HG03521 (cell line): ENCODE data around the gene PPARG.
"Not testable (repeated sequence)": the region's sequence is repeated elsewhere in the genome, so short reads cannot be mapped to it uniquely, and the experiment has no call there.

Experiments used
- ATAC-seq: cut with Tn5 transposase; IDR thresholded peaks from one replicate; pipeline ENCODE4 v1.9.1; 2021; ENCODE audit warnings: mild to moderate bottlenecking, moderate library complexity; ENCODE audit not compliant: unreplicated experiment

Gene PPARG

DNA sequence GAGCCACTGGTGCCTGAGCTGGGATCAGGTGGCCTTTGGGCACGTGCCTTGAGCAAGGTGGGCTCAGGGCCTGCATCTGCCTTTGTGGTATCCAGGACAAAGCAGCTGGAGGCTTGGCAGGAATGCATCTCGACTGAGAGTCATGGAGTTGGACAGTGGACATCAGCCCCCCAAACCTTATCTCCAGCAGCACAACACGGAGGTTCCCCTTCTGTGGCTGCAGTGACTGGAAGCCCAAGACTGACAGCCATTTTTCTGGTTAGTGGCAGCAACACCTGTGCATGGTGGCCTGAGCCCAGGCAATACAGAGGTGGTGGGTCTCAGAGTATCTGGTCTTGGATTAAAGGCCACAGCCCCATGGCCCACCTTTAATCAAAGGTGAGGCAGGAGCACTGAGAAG, 167.6 kb downstream of the PPARG start:
- no peak for ATAC-seq

DNA sequence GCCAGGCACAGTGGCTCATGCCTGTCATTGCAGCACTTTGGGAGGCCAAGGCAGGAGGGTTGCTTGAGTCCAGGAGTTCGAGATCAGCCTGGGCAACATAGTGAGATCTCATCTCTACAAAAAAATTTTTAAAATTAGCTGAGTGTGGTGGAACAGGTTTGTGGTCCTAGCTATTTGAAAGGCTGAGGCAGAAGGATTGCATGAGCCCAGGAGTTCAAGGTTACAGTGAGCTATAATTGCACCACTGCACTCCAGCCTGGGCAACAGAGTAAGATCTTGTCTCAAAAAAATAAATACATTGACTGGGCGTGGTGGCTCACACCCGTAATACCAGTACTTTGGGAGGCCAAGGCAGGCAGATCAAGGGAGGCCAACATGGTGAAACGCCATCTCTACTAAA, 168.5 kb downstream of the PPARG start:
- not testable (repeated sequence) for ATAC-seq

DNA sequence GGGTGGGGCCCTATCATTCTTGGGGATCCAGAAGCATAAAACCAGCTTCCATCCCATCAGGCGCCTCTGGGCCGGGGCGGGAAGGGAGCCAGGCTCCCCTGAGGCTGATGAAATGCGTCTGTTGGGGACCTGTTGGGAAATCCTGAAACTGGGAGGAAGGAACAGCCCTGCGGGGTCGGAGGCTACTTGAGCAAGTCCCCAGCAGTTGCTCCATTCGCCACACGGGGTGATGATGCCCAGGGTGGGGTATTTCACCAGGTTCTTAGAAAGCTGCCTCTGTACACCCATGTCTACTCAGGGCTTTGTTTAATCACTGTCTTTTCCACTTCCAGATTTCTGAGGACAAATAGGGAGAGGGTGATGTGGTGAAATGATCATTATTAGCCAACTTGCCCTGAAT, 170.0 kb downstream of the PPARG start:
- no peak for ATAC-seq

DNA sequence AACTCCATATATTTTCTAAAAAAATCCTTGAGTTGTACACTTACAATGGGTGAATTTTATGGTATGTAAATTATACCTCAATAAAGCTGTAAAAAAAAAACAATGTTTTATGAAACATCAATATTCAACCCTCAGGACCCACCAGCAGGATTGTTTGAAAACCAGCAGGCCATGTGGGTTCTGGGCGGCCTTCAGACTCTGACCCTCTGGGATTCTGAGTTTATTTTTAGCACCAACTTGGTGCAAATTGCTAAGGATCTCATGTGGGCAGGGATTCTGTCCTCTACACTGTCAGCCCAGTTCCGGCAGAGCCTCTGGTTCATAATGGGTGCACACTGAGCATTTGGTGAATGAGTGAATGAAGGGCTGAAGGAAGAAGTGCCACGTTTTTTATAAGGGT, 171.3 kb downstream of the PPARG start:
- no peak for ATAC-seq

DNA sequence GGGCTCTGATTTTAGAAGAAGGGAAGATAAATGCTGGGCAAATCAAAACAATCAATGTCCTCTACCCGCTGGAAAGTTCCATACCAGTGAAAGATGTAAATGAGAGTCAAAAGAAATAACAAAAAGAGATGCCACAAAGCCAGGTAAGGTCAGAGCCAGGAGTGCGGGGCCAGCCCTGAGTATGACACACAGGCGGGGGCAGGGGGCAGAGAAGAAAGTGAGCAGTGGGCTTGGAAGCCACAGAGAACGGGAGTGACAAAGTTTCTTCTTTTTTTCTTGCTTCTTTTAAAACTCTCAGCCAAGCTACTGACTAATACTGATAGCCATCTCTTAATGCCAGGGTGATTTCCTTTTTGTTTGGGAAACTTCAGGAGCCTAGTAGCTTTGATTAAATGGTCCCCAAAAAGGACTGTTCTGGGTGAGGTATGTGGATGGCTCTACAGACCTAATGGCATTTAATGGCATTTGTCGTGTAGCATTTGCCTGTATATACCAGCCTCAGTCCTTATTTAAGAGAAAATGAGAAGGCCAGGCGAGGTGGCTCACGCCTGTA, 172.3 kb downstream of the PPARG start:
- no peak for ATAC-seq

DNA sequence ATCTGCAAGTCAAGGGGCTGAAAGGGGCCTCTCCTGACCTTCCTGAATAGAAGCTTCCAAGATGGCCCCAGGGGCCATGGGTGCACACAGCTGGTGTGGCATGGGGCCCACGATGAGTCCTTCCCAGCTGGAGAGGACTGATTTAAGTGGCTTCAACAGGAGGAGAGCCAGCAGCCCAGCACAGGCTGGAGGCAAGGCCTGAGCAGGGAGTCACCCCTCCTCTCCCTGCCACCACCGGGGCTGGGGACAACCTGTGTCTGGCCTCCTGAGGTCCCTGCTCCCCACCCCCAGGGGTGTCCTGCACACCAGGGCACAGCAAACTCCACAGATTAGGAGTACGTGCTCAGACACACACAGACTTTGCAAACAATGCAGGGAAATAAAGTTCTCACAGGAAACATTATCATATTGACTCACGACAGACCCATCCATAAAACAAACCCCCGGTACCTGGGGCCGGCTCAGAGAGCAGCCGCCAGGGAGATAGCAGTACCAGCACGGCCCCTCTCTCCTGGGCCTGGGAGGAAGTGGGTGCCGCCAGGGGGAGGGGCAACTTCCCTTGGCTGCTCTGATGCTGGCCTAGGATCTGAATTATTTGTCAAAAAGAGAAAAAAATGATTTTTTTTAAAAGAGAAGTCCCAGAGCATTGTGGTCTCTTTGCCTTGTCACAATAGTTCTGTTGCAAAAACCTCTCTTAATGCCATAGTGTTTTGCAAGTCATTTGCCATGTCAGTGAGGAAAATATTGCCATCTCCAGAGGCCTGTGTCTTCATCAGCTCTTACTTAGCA, 173.5 kb downstream of the PPARG start:
- ATAC-seq, result no peak

DNA sequence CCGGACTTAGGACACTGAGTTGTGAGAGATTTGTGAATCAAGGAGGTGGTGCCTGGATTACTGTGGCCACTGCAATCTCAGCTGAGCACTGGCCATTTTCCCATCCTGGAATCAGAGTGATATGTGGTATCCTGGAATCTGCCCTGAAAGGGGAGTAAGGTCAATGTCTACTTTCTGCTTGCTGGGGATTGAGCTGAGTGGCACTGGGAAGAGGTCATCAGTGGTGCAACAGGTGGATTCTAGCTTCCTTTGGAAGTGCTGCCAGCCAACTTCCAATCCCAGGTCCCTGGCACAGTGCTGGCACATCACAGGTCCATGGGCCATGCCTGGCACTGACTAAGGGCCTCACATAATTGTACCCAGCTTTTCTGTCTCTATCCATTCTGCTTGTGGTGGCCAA, 174.8 kb downstream of the PPARG start:
- no peak for ATAC-seq

DNA sequence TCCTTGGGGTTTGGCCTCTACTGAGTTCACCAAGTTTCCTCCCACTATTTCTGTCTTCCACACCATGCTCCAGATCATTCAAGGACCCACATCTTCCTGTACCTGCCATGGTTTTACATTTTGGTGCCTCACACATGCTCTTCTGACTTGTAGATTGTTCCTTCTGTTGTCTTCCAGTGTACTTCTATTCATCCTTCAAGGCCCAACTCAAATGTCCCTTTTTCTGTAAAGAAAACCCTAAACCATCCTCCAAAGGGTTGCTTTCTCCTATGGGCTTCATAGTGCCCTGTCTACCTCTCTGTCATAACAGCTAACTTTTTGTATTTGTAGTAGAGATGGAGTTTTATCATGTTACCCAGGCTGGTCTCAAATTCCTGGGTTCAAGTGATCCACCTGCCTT, 175.3 kb downstream of the PPARG start:
- no peak for ATAC-seq

DNA sequence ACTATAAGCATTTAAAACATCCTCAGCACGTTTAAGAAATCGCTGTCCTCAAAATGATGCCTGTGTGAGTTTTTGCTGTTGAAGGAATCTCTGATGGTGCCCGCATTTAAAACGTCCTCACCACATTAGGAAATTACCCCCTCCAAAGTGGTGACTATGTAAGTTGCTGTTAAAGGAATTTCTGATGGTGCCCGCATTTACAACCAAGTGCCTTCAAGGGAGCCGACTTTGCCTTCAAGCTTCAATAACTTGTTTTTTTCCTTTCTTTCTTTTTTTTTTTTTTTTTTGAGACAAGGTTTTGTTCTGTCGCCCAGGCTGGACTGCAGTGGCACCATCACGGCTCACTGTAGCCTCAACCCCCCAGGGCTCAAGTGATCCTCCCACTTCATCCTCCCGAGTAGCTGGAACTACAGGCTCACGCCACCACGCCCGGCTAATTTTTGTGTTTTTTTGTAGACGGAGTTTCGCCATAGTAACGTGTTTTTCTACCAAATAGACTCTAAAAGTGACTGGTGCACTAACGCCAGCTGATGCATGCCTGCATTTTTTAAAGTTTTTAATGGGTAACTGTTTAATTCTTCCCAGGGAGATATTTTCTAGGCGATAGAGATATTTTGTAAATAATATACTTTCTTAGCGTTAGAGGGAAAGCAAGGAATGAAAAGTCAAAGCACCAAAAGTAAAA, 176.4 kb downstream of the PPARG start:
- ATAC-seq, result no peak

DNA sequence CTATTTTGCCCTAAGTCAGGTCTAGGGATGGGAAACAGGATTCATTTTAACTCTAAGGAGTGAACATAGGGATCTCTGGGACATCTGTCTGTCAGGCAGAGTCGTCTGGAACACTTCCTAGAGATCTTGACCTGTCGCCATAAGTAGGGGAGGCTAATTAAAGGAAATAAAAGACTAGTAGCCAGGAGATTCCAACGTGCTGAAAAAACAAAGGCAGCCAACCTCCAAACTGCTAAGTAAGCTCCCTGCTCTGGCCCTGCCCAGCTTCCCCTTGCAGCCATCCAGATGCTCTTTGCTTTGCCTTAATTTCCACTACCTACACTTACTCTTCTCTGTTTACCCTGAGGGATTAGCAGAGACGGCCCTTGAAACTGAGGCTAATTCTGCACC, 177.0 kb downstream of the PPARG start:
- no peak for ATAC-seq

DNA sequence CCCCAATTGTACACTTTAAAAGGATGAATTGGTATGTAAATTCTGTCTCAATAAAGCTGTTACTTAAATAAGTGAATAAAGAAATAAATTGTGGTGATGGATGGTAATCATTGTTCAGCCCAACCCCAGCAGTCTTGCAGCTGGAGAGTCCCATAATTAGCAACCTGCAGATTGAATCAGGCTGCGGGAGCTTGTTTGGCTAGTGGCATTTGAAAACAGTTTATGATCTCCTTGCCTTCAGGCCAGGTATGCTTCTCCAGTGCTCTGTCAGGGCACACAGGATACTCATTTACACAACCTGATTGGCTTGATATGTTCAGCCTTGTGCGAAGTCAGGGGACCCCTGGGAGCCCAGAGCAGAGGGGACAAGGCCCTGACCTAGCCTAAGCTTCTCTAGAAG, 178.9 kb downstream of the PPARG start:
- no peak for ATAC-seq

DNA sequence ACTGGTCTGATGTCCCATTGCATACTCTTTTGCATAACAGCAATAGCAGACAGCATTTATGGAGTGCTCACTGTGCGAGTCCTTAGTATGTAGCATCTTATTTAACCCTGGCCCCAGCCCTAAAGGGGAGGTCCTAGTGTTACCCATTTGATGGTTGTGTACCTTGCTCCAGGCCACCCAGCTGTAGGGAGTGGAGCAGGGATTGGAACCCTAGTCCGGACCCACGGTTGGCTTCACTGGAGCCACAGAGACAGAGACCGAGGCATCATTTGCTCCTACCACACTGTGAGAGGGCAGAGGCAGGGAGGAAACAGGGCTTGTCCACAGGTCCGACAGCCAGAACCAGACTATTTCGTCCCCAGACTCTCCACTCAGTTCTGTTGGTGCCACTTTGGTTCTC, 179.4 kb downstream of the PPARG start:
- ATAC-seq, result no peak

DNA sequence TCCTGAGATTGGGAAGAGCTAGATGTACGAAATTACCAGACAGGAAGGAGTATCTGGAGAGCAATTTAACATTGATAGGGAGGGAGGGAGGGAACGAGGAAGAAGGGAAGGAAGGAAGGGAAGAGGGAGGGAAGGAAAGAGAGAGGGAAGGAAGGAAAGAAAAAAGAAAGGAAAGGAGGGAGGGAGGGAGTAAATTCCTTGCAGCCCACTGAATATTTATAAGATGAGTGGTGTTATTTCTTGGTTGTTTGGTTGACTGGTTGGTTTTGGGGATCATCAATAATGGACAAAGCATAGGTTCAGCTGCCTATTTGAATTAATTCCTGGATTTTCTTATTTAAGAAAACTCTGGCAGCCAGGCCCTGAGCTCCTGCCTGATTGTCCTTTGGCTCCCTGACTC, 179.9 kb downstream of the PPARG start:
- ATAC-seq, result no peak

DNA sequence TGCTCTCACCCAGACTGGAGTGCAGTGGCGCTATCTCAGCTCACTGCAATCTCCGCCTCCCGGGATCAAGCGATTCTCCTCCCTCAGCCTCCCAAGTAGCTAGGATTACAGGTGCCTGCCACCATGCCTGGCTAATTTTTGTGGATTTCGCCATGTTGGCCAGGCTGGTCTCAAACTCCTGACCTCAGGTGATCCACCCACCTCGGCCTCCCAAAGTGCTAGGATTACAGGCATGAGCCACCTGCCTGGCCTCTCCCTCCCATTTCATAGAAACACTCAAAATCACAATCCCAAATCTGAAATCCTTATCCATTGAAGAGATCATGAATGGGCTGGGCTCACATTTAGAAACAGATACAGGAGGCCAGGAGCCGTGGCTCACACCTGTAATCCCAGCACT, 180.4 kb downstream of the PPARG start:
- ATAC-seq, result not testable (repeated sequence)

DNA sequence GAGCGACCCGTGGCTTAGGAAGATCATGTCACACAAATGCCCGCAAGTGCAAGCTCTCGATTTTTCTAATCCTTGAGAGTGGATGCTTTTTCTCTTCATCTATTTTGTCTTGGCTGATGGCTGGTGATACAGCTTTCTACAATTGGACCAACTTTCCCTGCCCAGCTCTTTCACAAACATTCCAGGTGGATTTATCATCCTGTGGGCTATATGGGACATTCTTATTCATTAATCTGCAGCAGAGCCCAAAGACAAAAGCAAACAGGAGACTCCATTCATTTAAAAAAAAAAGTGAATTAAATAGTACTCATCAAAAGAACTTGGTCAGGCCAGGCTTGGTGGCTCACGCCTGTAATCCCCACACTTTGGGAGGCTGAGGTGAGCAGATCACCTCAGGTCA, 181.2 kb downstream of the PPARG start:
- ATAC-seq, result no peak

DNA sequence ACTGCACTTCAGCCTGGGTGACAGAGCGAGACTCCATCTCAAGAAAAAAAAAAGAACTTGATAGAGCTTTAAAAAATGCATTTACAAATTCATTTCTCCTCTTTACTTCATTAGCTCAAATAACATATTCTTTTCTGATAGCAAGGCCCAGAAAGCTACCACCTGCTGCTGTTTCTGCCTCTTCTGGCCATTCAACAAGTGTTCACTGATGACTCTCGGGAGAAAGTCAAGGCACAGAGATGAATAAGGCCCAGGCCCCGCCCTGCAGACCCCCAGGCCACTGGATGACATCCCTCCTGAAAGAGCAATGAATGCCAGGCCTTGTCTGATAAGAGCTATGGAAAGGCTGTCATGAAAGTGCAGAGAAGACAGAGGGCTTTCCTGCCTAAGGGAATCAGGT, 181.8 kb downstream of the PPARG start:
- no peak for ATAC-seq

DNA sequence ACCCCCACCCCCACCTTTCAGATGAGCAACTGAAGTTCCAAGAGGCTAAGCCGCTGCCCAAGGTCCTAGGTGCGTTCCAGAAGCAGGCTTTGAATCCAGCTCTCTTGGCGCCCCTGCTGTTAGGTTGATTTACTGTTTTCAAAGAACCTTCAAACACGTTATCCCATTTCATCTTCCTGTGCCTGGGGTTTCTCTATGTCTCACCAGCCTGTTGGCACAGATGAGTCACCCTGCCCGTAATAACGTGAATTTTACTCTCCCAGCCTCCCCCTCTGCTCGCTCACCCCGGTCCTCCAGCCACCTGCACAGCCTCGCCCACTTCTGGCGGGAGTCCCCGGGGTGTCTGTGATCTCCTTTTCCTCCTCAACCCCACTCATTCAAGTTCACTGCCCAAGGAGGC, 182.4 kb downstream of the PPARG start:
- no peak for ATAC-seq

DNA sequence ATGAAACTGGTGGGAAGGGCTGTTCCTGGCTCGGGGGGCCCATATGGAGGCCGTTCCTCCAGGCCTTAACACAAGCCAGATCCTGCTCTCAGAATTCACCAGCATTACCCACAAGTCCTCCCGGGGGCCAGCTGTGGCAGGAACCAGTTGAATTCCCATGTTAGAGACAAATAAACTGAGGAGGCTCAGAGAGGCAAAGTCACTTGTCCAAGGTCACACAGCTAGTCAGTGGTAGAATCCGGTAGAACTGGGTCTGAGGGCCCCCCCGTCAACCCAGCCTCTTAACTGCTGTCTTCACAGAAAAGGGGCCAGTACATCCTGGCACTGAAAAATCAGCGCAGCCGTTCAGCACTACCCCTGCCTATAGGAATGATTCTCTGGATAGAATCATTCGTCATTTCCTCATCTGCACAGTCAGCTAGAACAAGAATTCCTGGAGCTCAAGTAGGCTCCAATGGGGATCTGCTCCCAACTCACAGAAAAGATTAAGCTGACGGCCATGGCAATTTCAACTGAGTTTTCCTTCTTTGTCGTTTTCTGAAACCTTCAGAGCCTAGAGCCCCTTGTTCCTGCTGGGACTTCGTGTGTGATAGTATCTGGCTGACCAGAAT, 183.2 kb downstream of the PPARG start:
- no peak for ATAC-seq

DNA sequence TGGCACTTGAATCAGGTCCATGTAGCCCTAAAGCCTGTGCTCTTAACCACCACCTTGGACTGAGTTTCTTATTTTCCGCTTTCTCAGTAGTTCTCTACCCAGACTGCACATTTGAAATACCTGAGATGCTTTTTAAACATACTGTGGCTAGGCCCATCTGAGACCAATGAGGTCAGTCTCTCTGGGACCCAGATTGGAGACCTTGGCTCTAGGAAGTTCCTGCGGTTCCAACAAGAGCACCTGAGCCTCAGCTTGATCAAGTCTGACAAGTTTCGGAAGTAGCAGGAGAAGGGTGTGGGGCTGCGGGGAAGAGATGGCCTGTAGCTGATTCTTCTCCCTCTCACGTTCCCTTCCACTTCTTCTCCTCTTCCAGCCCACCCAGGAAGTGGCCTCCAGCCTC, 183.9 kb downstream of the PPARG start:
- no peak for ATAC-seq

DNA sequence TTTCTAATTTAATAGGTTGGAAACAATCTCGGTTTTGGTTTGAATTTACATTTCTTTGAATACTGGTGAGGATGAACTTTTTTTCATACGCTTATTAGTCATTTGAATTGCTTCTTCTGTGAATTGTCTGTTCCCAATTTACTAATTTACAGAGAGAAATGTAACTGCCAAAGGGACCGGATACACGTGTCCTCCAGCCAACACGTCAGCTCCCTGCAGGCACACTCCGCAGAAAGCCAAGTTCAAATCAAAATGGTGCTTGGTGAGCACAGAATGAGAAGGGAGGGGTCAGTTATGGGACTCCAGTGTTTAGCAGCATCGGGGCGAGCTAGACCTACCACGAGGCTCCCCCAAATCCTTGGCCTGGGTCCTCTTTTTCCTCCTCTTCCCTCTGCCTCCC, 184.6 kb downstream of the PPARG start:
- no peak for ATAC-seq

DNA sequence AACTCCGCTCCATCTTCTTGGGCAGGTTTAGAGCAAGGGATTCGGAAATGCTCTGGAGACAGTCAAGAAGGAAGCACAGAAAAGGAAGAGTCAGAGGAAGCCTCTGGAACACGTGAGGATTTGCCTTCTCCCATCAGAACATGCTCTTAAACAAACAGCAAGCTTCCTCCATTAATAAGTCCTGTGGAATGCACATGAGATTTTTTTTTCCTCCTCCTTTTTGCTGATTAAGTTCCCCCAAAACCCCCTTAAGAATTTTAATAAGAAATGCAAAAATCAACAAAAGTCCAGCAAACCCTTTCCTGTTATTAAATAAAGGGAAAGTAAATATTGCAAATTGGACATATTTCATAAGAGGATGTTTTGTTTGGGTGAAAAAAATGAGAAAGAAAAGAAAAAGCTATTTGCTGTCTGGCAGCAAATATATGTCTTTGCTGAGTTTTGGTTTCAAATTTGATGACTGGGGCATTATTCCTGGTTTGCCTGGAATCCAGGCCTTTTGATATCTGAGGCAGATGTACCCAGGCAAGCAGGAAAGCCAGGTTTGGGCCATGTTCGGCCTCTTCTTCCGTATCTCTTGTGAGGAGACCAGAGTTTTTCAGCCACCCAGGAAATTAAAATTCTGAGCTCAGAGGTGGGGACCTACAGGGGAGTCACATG, 187.5 kb downstream of the PPARG start:
- no peak for ATAC-seq
